HG03521 (cell line): ENCODE measurements around the gene CCDC149.
A peak's percentile ranks its signal among the peaks of the same experiment; 100 is the strongest.

Source experiments
- ATAC-seq: cut with Tn5 transposase; IDR thresholded peaks from one replicate; pipeline ENCODE4 v1.9.1; 2021; ENCODE audit warnings: mild to moderate bottlenecking, moderate library complexity; ENCODE audit not compliant: unreplicated experiment

Gene CCDC149

DNA sequence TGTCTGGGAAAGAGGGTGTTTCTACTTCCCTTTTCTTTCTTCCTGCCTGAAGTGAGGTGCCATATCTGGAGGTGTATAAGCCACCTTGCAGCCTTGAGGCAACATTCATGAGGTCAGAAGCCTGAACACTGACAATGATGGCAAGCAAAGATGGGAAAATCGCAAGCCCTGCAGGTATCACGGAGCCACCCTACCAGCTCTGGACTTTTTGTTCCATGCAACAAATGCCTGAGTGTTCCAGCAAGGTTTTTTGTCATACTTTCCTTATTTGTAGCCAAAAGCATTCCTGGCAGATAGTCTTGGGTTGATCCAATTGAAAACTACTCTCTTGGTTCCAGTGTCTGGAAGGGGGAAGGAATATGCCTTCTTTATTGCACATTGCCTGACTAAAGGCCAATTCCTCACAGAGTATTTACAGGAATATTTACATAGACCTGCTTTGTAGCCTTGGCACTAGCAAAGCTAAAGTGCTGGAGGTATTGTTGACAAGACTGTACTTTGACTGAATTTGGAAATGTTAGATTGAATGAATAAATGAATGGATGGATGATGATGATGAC is 131.8 kb downstream of the CCDC149 start:
- no peak for ATAC-seq

DNA sequence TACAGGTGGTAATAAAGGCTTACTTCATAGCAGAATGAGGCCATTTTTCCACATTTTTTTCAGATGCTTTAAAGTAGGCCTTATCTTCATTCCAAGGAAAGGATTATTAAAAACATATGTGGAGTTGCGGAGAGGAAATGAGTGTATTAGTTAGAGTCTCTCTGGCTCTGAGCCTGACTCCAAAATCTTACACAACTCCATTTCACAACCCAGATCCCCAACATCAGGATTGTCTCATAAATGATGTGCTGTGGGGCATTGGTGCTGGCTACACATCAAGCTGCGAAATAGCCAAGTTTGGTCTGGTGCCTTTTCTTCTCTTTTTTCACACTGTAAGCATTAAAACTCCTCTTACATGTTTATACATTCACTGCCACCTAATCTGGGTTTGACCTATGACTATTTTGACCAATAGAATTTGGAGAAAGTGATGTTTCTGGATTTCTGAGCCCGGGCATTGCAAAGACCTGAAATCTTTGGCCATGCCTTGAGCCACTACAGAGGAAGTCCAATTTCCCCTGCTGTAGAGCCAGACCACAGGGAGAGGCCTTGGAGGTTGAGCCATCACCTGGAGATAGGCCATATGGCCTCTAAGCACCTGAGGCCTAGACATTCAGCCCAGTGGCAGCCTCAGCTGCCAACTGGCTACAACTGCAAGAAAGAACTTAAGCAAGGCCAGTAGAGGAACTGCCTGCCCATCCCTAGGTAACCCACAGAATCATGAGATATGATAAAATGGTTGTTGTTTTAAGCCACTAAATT is 134.2 kb downstream of the CCDC149 start:
- no peak for ATAC-seq

DNA sequence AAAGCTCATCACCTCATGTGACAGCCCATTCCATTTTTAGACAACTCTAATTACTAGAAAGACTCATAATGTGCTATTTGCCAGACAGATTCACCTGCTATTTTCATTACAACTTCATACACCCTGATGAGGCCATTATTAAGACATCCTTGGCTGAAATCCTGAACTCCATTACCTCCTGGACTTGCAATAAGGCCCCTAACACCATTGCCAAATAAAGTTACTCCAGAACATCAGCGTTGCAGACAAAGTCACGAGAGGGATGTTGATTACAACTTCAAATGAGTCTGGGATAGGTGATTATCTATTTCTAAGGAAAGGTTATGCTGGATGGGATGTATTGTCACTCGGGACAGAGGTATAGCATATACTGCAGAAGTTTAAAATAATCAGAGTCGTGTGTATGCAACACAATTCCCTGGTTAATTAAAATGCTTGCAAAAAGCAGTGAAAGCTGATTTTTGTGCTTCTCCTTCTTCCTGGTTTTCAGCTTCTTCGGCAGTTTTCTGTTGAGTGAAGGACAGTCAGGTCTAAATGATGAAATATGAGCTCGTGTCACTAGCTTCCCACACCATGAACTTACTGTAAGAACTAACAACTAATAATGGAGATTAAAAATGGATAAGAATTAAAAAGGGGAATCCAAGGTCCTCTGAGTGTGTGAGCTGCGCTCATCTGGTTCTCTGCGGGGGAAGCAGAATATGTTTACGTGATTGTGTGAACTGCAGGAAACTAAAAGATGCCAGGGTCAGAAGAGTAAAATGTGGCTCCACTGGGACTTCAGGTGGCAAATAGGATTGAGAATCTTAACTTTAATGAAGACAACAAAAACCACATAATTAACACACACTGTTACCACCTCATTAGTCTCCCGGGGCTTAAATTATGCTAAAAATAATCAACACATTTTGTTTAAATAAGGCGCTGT is 135.0 kb downstream of the CCDC149 start:
- ATAC-seq = no peak

DNA sequence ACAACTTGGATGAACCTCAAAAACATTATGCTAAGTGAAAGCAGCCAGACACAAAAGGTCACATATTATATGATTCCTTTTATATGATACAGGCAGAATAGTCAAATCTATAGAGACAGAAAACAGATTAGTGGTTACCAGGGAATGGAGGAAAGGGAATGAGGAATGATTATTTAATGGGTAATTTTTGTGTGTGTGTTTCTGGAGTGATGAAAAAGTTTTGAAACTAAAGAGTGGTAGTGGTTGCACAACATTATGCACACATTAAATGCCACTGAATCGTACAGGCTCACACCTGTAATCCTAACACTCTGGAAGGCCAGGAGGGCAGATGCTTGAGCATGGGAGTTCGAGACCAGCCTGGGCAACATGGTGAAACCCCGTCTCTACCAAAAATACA is 137.1 kb downstream of the CCDC149 start:
- ATAC-seq = no peak

DNA sequence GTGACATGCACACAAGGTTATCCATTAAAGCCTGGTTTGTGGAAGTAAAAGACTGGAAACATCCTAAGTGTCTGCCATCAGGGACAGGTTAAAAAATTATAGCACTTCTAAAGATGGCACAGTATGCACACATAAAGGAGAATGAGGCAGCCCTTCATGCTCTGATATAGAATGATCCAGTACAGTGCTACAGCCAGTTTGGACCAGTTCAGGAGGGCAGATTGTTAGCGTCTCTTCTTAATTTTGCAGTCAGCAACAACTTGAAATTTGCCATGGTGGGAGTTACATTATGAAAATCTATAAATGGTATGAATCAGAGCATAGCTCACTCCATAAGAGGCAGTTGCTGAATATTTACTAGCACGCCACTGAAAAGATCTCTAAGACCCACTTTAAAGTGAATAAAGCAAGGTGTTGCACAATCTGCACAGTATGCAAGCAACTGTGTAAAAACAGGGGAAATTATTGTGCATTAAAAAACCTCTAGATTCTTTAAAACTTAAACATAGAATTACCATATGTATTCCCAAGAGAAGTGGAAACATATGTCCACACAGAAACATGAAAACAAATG is 137.7 kb downstream of the CCDC149 start:
- no peak for ATAC-seq

DNA sequence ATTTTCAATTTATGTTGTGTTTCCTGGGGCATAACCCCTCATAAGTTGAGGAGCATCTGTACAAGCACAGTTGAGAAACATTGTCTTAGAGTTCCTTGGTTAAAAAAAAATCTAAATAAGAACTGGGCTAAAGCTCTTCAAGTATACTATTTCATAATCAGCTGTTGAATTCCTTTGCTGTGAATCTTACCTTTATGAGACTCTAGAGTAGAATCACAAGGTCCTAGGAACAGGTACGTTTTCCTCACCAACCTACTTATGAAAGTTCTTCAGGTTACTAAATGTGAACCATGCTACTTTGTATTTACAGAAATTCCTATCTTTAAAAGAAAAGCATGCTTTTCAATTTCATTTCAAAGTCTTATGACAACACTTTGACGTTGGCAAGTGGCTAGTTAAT is 138.4 kb downstream of the CCDC149 start:
- no peak for ATAC-seq

DNA sequence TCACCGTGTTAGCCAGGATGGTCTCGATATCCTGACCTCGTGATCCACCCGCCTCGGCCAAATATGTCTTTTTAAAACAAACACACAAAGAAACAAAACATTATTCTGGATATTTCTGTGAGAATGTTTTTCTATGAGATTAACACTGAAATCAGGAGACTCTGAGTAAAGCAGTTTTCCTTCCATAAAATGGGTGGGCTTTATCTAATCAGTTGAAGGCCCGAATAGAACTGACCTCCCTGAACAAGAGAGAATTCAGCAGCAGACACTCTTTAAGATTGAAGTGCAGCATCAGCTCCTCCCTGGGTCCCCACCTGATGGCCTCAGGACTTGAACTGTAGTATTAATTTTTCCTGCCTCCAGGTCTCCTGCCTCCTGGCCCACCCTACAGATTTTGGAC is 139.9 kb downstream of the CCDC149 start:
- ATAC-seq = no peak

DNA sequence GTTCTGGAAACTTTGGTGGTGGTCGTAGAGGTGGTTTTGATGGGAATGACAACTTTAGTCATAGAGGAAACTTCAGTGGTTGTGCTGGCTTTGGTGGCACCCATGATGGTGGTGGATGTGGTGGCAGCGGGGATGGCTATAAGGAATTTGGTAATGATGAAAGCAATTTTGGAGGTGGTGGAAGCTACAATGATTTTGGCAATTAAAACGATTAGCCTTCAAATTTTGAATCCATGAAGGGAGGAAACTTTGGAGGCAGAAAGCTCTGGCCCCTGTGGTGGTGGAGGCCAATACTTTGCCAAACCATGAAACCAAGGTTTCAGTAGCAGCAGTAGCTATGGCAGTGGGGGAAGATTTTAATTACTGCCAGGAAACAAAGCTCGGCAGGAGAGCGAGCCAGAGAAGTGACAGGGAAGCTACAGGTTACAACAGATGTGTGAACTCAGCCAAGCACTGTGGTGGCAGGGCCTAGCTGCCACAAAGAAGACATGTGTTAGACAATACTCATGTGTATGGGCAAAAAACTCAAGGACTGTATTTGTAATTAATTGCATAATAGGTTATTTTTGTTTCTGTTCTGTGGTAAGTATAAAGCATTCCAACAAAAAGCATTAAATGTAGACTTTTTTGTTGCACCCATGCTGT is 140.7 kb downstream of the CCDC149 start:
- no peak for ATAC-seq

DNA sequence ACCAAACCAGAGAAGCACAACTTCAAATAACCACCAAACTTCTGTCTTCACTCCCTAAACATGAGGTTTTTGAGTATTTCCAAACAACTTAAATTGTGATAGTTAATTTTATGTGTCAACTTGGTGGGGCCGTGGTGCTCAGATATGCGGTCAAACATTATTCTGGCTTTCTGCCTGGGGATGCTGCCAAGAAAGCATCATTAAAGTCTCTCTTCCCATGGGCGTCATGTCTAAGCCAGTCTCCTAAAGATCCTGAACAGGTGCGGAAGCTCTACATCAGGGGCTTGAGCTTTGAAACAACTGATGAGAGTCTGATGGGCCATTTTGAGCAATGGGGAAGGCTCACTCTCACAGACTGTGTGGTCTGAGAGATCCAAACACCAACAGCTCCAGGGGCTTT is 141.6 kb downstream of the CCDC149 start:
- no peak for ATAC-seq

DNA sequence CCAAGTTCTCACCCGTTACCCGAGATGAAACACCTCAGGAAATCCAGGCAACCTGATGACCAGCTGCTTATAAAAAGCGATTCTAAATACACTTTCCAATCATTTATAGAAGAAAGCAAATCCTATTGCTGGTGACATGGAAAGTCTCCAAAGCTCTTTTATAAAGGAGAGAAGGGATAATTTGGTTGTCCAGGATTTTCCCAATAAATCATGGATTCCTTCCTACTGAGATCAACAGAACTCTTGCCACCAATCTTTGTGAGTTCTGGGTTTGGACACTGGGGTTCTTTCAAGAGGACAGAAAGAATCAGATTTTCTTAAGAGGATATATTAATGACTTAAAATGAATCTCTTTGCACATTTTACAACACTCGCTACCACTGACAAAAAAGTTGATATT is 142.2 kb downstream of the CCDC149 start:
- no peak for ATAC-seq

DNA sequence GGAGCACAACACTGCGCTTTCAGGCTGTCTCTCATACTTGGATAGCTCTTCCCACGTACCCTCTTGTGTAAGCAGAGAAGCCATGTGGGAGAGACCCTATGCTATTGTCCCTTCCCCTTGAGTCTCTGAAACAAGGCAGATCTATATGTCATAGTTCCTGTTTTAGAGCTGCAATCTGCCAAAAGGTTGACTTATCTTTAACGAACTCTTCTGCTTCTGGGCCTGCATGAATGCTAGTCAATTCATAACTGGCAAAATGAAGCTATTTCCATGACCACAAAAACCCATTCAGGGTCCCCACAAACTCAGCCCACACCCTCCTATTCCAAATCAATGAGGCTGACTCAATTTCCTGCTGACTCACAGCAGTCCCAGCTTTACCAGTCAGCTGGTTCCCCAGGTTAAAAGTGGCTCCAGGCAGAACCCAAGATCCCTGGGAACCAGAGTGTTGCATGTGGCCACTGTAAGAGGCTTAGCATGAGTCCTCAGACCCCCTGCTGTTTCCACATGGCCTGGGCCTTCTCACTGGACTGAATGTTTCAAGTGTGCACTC is 142.7 kb downstream of the CCDC149 start:
- peak; percentile 69 for ATAC-seq

DNA sequence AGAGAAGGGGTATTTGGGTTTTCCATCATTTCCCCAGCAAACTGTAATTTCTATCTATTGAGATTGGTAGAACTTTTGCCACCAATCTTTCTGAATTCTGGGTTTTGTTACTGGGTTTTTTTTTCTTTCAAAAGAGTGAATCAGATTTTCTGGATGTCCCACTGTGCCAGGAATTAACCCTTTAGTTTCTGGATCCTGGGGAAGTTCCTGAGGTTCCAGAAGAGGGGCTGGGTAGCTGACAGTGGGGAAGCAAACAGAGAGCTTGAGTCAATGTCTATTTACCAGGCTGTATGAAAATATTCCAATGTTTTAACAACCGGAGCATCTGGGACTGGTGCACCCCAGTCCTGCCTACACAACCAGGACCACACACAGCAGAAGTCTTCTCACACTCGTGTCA is 143.3 kb downstream of the CCDC149 start:
- ATAC-seq = no peak

DNA sequence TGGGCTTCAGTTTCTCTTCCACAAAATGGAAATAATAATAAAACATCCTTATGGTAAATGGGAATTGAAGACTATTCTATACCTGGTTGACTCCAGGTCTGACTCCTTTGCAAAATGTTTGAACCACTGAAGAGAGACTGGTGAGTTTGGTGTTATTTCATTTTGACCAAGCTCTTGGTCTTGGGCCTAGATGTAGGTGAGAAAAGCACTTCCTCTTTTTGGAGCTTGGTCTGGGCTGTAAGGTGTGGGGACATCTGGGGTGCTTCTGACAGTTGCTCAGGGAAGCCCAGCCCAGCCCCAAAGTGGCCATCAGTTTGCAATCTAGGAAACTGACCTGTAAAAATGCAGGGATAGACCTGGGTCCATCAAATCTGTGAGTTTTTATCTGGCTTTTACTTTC is 144.2 kb downstream of the CCDC149 start:
- ATAC-seq = peak; percentile 73

DNA sequence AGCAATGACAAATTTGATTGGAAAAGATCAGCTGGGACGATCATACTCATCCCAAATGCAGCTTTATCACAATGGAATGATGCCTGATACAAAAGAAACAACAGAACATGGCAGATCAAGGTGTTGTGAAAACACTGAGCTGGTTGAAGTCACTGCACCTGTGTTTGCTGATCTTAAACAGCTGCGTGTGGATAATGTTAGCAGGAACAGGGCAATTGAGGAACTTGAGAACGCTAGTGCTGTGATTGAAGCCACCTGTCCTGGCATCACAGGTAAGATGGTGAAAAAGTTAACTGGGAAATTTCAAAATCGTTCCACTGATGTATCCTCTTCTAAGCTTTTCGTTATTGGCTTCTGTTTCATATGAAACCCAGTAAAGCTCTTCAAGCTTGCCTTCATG is 144.8 kb downstream of the CCDC149 start:
- no peak for ATAC-seq

DNA sequence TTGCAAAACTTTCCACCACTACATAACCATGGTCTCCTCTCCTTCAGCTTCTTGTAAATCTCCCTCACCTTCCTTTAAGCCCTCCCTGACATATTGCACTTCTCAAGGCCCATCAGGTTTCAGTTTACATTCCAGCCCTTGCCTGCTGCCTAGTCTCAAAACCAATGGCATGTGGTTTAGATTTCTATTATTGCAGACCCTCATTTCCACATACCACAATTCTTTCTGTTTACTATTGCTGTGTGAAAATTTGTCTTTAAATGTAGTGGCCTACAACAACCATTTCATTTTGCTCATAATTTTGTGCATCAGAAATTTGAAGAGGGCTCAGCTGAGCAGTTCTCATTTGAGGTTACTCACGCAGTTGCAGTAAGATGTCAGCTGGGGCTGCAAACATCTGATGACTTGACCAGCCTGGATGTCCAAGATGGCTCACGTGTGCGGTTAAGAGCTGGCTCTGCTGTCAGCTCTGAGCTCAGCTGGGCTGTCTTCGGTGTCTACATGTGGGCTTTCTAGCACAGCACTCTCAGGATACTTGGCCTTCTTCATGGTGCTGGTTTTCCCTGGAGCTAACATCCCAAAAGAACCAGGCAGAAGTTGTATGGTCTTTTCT is 147.4 kb downstream of the CCDC149 start:
- no peak for ATAC-seq

DNA sequence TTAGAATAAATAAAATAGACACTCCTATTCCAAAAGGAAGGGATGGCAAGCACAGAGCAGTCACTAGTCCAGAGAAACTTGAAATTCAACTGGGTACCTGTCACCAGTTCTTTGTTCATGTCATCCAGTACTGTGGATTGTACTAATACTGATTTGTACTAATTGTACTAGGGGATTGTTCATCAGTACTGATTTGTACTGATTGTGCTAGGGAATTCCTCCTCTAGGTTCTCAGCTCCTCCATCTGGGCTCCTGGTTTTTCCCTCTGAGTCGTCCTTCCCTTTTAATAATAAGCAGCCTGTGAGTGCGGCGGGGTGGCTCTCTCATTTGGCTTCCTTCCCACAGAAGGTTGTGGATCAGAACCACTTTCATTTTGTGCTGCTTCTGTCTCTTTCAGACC is 148.5 kb downstream of the CCDC149 start:
- no peak for ATAC-seq

DNA sequence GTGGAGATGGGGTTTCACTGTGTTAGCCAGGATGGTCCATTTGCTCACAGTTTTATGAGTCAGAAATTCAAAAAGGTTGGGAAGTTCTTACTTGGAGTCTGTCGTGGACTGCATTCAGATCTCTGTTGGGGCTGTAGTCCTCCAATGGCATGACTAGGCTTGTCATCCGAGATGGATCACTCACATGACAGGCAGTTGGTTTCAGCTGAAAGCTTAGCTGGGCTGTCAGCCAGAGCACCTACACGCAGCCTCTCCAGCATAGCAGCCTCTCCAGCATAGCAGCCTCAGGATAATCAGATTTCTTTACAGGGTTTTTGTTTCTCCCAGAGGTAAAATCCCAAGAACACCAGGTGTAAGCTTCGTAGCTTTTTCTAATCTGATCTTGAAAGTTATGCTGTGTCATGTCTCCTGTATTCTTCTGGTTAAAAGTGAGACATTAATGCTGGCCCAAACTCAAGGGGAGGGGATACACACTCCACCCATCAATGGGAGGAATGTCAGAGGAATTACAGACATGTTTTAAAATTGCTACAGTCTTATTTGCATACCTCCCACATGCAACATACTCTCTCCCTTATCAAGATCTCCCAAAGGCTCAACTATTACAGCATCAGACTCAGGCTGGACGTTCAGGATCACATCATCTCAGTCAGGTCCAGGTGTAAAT is 149.1 kb downstream of the CCDC149 start:
- no peak for ATAC-seq
